HUES64 (cell line): ENCODE results near the gene UNG.

Experiments
- H3K27ac ChIP-seq: 2 replicates; pipeline ENCODE4 v1.7.0; 2013; ENCODE audit warnings: low read depth, low read length, inconsistent platforms
- H3K27me3 ChIP-seq: 2 replicates; pipeline ENCODE4 v1.6.1; 2013; ENCODE audit warnings: mild to moderate bottlenecking, low read length; ENCODE audit not compliant: insufficient read depth
- H3K36me3 ChIP-seq: 2 replicates; pipeline ENCODE4 v1.6.1; 2013; ENCODE audit warnings: mild to moderate bottlenecking, low read length; ENCODE audit not compliant: insufficient read depth
- H3K4me1 ChIP-seq: 2 replicates; pipeline ENCODE4 v1.6.1; 2013; ENCODE audit warnings: mild to moderate bottlenecking, low read length, moderate library complexity; ENCODE audit not compliant: insufficient read depth
- H3K4me3 ChIP-seq: 2 replicates; pipeline ENCODE4 v1.5.1; 2013; ENCODE audit warnings: mild to moderate bottlenecking, low read length, moderate library complexity
- H3K9ac ChIP-seq: 2 replicates; pipeline ENCODE4 v1.6.1; 2013; ENCODE audit warnings: mild to moderate bottlenecking, low read depth, low read length
- H3K9me3 ChIP-seq: 2 replicates; pipeline ENCODE4 v1.6.1; 2013; ENCODE audit warnings: low read depth, low read length; ENCODE audit not compliant: insufficient read depth
- WGBS: fragments of 150-250, 120-280 bp; methylation state at CpG from one replicate; pipeline ENCODE4 v1.1.7; 2013; ENCODE audit warnings: missing lambda C conversion rate; 5-methylcytosine and 5-hydroxymethylcytosine counted together

UNG gene

DNA sequence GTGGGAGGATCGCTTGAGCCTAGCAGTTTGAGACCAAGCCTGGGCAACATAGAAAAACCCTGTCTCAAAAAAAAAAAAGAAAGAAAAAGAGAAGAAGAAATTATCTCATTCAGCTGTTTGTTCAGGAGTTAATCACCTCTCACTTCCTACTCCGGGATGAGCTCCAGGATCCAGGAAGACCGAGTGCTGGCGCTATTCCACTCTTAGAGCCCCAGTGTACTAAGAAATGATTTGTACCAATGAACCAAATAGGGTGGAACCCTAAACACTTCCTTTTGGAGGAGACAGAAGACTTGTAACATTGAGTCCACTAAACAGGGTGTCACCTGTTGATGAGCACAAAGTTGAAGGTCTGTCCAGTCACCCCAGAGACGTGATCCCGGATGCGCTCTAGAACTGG is 7.7 kb upstream of the UNG start:
- WGBS = 94% methylated on average over 7 of the region's 7 CpGs
- Histone ChIP-seq H3K9ac (no peak overlapping the region), H3K9me3 (no peaks in the 10 kb centered on the region), H3K27ac (no peak overlapping the region), H3K36me3 (peaks cover 50% of the 10 kb centered on the region), H3K4me1 (0 out of 2 replicates have a peak, but pooled peaks cover 3% of the 10 kb centered on the region), H3K4me3 (no peak overlapping the region), H3K27me3 (peaks cover 5% of the 10 kb centered on the region)

DNA sequence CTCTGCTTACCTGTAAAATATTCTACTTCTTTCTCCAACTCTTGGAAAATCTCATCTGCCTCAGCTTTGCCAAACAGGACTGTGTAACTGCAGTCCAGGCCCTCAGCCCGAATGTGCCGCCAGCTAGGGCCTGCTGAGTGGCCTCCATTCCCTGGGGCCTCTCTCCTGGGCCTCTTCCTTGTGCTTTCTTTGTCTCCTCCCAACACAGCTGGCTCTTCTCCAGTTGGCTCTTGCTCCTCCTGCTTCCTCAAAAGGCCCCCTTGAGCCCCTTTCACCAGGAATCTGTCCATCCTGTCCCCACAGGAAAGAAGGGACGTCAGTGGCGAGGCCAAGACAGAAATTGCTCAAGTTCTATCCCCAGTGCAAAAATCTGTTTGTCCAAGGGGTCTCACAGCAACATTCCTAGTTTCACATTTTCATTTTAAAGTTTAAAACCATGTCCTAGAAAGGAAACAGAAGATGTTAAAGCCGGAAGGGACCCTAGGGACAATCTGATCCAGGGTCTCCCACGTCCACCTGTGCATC is 4.8 kb upstream of the UNG start:
- H3K27ac ChIP-seq = no peak overlapping the region

DNA sequence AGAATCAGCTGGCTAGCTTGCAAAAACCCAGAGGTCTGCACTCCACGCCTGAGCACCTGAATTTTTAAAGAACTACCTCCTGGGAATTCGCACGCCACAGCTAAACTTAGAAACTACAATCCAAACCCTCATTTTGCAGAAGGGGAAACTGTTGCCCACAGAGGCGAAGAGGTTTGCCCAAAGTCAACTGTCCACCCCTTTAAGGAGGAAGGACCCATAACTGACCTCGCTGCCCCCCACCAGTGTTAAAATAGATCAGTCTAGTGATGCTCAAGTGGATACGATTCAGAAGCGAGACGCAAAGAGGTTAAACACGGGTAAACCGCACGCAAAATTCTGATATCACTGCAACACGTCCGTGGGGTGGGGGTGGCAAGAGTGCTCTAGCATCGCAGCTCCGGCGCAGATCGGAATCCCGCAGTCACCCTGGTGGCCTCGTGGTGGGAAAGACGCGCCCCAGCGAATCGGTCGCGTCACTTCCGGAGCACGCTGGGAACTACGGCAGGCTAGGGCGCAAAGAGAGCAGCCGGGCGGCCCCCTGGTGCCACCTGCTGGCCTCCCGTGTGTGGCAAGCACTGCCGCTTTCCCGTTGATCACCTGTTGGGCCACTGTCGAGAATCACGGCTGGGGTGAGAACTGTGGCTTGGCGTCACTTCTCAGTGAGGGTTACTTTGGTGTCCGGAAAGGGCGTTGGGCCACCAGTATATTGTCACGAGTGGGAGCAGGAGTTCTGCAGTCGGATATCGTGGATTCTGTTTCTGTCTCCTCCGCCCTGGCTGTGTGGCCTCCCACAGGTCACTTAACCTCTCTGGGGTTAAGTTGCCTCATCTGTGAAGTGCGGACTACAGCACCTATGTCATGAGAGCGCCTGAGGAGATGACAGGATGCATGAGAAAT is 4.1 kb upstream of the UNG start, which contains the start of gene ALKBH2:
ALKBH2 (minus strand) TSS at position 451 of the 897 bp plus-strand sequence. CDS start 686 bp downstream, outside the sequence.
- Histone ChIP-seq H3K36me3 (peaks cover 21% of the 10 kb centered on the region), H3K4me3 (peak within 1 kb of the TSS; percentile 48), H3K9me3 (no peaks in the 10 kb centered on the region), H3K27me3 (peaks cover 5% of the 10 kb centered on the region), H3K9ac (peak within 1 kb of the TSS; percentile 53), H3K27ac (no peak within 1 kb of the TSS), H3K4me1 (0 out of 2 replicates have a peak, but pooled peaks cover 3% of the 10 kb centered on the region)
- 24% methylated on average over 44 of the region's 45 CpGs for WGBS

More for the DNA sequence above, 4.8 kb upstream of the UNG start:
- WGBS = 91% methylated on average over 6 of the region's 6 CpGs
- H3K36me3 ChIP-seq = peaks cover 28% of the 10 kb centered on the region
- H3K9ac ChIP-seq = peak overlapping the region; percentile 53; the same call in 1 of the 2 replicates
- H3K4me3 ChIP-seq = peak overlapping the region; percentile 48
- H3K9me3 ChIP-seq = no peaks in the 10 kb centered on the region
- H3K4me1 ChIP-seq = 0 out of 2 replicates have a peak, but pooled peaks cover 3% of the 10 kb centered on the region
- H3K27me3 ChIP-seq = peaks cover 5% of the 10 kb centered on the region

DNA sequence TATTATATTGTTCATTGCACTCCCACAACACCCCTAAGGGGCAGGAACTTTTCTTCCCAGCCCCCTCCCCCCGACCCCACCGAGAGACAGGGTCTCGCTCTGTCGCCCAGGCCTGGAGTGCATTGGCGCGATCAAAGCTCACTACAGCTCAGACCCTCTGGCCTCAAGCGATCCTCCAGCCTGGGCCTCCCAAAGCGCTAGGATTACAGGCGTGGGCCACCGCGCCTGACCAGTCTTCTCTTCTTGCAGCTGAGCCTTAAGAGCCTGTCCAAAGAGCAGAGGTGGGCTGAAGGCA is 310 bp upstream of the UNG start:
- H3K27ac ChIP-seq = peak overlapping the region; percentile 59; the same call in 1 of the 2 replicates
- 39% methylated on average over 11 of the region's 11 CpGs for WGBS
- H3K9me3 ChIP-seq = no peaks in the 10 kb centered on the region
- peak overlapping the region; percentile 93 for H3K9ac ChIP-seq
- 0 out of 2 replicates have a peak, but pooled peaks cover 10% of the 10 kb centered on the region for H3K4me1 ChIP-seq
- H3K27me3 ChIP-seq = peaks cover 5% of the 10 kb centered on the region
- H3K4me3 ChIP-seq = peak overlapping the region; percentile 86
- H3K36me3 ChIP-seq = peaks cover 36% of the 10 kb centered on the region

DNA sequence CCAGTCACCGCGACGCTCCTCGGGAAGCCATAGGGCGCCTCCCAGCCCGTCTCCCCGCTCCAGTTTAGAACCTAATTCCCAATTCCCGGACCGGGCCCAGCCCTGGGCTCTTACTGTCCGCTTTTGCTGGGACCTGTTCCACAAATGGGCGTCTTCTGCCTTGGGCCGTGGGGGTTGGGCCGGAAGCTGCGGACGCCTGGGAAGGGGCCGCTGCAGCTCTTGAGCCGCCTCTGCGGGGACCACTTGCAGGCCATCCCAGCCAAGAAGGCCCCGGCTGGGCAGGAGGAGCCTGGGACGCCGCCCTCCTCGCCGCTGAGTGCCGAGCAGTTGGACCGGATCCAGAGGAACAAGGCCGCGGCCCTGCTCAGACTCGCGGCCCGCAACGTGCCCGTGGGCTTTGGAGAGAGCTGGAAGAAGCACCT is 797 bp downstream of the UNG start:
- Histone ChIP-seq H3K4me3 (peak overlapping the region; percentile 86), H3K36me3 (peaks cover 46% of the 10 kb centered on the region), H3K9ac (peak overlapping the region; percentile 87), H3K27ac (peak overlapping the region; percentile 72), H3K27me3 (peaks cover under 1% of the 10 kb centered on the region), H3K9me3 (no peaks in the 10 kb centered on the region), H3K4me1 (0 out of 2 replicates have a peak, but pooled peaks cover 7% of the 10 kb centered on the region)
- under 1% methylated on average over 32 of the region's 32 CpGs for WGBS

DNA sequence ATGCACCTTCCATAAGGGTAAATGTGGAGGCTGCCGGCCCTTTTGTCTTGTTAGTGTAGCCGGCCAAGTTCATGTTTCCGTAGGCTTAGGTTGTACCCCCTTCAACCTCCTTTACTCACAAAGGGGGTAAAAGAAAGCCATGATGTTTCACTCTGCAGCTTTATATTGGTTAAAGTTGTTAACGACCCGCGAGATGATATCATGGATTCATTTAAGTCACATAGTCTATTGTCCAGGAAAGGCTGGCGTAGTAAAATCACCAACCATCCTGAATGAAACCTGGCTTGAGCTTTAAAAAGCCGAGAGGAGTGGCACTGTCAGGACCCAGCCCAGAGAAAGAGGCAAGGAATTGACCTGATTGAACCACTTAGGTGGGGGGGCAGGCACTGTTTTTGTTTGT is 1.3 kb downstream of the UNG start:
- H3K36me3 ChIP-seq = peaks cover 51% of the 10 kb centered on the region
- peak overlapping the region; percentile 86 for H3K4me3 ChIP-seq
- H3K27me3 ChIP-seq = no peaks in the 10 kb centered on the region
- WGBS = 32% methylated on average over 6 of the region's 8 CpGs
- 0 out of 2 replicates have a peak, but pooled peaks cover 7% of the 10 kb centered on the region for H3K4me1 ChIP-seq
- peak overlapping the region; percentile 72 for H3K27ac ChIP-seq
- peak overlapping the region; percentile 87 for H3K9ac ChIP-seq
- no peaks in the 10 kb centered on the region for H3K9me3 ChIP-seq

DNA sequence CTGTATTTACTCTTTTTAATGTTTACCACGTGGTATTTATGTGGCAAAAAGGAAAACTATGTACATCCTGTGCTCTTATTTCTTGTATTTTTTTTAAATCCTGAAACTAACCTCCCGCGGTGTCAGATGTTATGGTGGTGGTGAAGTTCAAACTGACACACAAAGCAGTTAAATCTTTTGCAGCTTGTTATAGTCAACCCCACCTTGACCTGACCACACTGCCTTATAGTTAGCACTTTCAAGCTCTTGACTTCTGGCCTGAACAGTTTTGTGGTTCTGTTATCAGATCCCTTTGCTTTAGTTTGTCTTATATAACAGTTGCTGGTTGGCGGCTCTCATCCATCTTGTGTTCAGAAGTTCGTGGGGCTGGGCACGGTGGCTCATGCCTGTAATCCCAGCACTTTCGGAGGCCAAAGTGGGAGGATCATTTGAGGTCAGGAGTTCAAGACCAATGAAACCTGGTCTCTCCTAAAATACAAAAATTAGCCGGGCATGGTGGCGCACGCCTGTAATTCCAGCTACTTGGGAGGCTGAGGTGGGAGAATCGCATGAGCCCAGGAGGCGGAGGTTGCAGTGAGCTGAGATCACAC is 2.1 kb downstream of the UNG start:
- 94% methylated on average over 12 of the region's 12 CpGs for WGBS
- peaks cover 59% of the 10 kb centered on the region for H3K36me3 ChIP-seq
- H3K27ac ChIP-seq = no peak overlapping the region
- no peaks in the 10 kb centered on the region for H3K9me3 ChIP-seq
- peak overlapping the region; percentile 86 for H3K4me3 ChIP-seq
- 0 out of 2 replicates have a peak, but pooled peaks cover 7% of the 10 kb centered on the region for H3K4me1 ChIP-seq
- no peaks in the 10 kb centered on the region for H3K27me3 ChIP-seq
- H3K9ac ChIP-seq = no peak overlapping the region

DNA sequence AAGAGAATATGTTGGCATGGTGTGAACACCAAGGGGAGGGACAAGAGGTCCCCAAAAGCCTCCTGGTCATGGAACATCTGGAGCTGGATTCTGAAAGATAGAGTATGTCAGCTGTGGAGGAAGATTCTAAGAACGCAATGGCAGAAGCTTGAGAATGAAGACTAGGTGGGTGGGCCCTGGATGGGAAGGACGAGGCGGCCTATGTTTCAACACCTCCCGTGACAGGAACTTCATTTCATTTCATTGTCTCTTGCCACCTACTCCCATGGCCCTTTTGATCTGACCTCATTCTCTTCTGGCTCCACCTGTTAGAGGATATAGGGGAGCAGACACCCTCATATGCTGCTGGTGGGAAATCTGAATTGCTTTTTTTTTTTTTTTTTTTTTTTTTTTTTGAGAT is 3.3 kb downstream of the UNG start:
- WGBS = 92% methylated on average over 4 of the region's 4 CpGs
- H3K27me3 ChIP-seq = no peaks in the 10 kb centered on the region
- H3K36me3 ChIP-seq = peaks cover 71% of the 10 kb centered on the region
- no peak overlapping the region for H3K9ac ChIP-seq
- H3K27ac ChIP-seq = no peak overlapping the region
- no peaks in the 10 kb centered on the region for H3K9me3 ChIP-seq
- 0 out of 2 replicates have a peak, but pooled peaks cover 7% of the 10 kb centered on the region for H3K4me1 ChIP-seq
- no peak overlapping the region for H3K4me3 ChIP-seq

DNA sequence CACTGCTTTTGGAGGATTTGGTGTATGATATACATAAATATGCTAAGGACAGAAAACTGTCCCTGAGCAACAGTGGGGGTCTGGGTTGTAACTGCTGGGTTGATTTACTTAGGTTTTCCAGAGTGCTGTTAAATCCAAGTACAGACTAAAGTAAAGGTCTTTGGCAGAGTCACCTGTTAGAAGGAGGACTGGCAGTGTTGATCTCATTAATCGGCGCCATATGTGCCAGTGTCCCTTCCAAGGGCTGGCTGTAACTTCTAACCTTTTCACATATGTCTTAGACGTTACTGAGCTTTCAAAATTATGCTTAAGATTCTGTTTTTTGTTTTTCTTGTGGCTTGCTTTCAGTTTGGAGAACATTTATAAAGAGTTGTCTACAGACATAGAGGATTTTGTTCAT is 5.1 kb downstream of the UNG start:
- no peak overlapping the region for H3K27ac ChIP-seq
- H3K9me3 ChIP-seq = no peaks in the 10 kb centered on the region
- H3K27me3 ChIP-seq = no peaks in the 10 kb centered on the region
- peaks cover 87% of the 10 kb centered on the region for H3K36me3 ChIP-seq
- H3K4me3 ChIP-seq = no peak overlapping the region
- H3K4me1 ChIP-seq = 0 out of 2 replicates have a peak, but pooled peaks cover 7% of the 10 kb centered on the region
- WGBS = 96% methylated on average over 3 of the region's 3 CpGs
- no peak overlapping the region for H3K9ac ChIP-seq

DNA sequence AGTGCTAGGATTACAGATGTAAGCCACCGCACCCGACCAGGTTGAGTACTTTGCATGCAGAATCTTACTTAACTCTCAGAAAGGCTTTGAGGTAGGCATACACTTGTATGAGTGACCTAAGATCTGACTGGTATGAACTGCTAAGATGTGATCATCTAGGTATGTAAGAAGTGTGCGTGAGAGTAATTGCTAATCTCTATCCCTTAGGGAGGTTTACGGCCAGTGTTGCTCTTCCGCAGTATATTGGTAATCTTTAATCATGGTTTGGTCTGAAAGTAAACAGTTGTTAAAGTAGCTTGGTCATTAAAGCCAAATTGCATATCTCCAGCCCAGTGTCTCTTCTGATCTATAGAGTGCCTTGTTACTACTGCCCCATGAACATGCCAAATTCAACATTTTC is 7.8 kb downstream of the UNG start:
- Histone ChIP-seq H3K27me3 (no peaks in the 10 kb centered on the region), H3K4me3 (no peak overlapping the region), H3K4me1 (peaks cover under 1% of the 10 kb centered on the region; the same call in 1 of the 2 replicates), H3K36me3 (peaks cover 93% of the 10 kb centered on the region), H3K9ac (no peak overlapping the region), H3K27ac (no peak overlapping the region), H3K9me3 (no peaks in the 10 kb centered on the region)
- WGBS = 97% methylated on average over 5 of the region's 5 CpGs
